HG02623 (cell line): ENCODE results near the gene PRR3.
"Not testable (repeated sequence)": the region's sequence is repeated elsewhere in the genome, so short reads cannot be mapped to it uniquely, and the experiment has no call there.

Source experiments
- ATAC-seq: cut with Tn5 transposase; IDR thresholded peaks from one replicate; pipeline ENCODE4 v1.9.1; 2021; ENCODE audit warnings: moderate library complexity; ENCODE audit not compliant: unreplicated experiment

Gene PRR3

GRCh38 chr6:30570263-30570662 is 13.2 kb downstream of the PRR3 start:
- no peak for ATAC-seq

- peak; percentile 13 for ATAC-seq
These were observed 13.6 kb downstream of the PRR3 start for GRCh38 chr6:30570740-30571074.

GRCh38 chr6:30571075-30571761 is 14.1 kb downstream of the PRR3 start, which contains the start of gene ABCF1:
ABCF1 (plus strand) TSS chr6:30571442; CDS start chr6:30571488, 46 bp downstream.
- ATAC-seq, result peak; percentile 90

- ATAC-seq, result no peak
These were observed 14.6 kb downstream of the PRR3 start for GRCh38 chr6:30571762-30572082.

- ATAC-seq, result no peak
These were observed 15.1 kb downstream of the PRR3 start for GRCh38 chr6:30572148-30572547.

- ATAC-seq, result no peak
These were observed 16.0 kb downstream of the PRR3 start for GRCh38 chr6:30573113-30573512.

- ATAC-seq, result no peak
These were observed 21.0 kb downstream of the PRR3 start for GRCh38 chr6:30578051-30578450.

- no peak for ATAC-seq
These were observed 26.8 kb downstream of the PRR3 start for GRCh38 chr6:30583921-30584320.

GRCh38 chr6:30589754-30590358 is 32.8 kb downstream of the PRR3 start:
- no peak for ATAC-seq

GRCh38 chr6:30590509-30590908 is 33.4 kb downstream of the PRR3 start:
- ATAC-seq, result no peak

GRCh38 chr6:30591008-30591407 is 33.9 kb downstream of the PRR3 start:
- no peak for ATAC-seq

- ATAC-seq, result no peak
These were observed 35.2 kb downstream of the PRR3 start for GRCh38 chr6:30592287-30592686.

- ATAC-seq, result not testable (repeated sequence)
These were observed 40.4 kb downstream of the PRR3 start for GRCh38 chr6:30597315-30598144.

GRCh38 chr6:30598912-30599624 is 42.0 kb downstream of the PRR3 start:
- ATAC-seq, result no peak

- no peak for ATAC-seq
These were observed 42.7 kb downstream of the PRR3 start for GRCh38 chr6:30599625-30600324.

- ATAC-seq, result no peak
These were observed 43.4 kb downstream of the PRR3 start for GRCh38 chr6:30600451-30600961.

GRCh38 chr6:30601436-30601814 is 44.3 kb downstream of the PRR3 start:
- no peak for ATAC-seq

GRCh38 chr6:30601815-30602641 is 44.9 kb downstream of the PRR3 start:
- no peak for ATAC-seq

- no peak for ATAC-seq
These were observed 46.9 kb downstream of the PRR3 start for GRCh38 chr6:30603961-30604360.

GRCh38 chr6:30610065-30610464 is 53.0 kb downstream of the PRR3 start:
- ATAC-seq, result no peak
